CD4-positive, alpha-beta T cell (primary cell): ENCODE data around the gene SLC4A2. TPM values are rescaled to one million over a fixed set of nuclear protein-coding genes. Genes with fewer than 3 reads are reported as not detected.
"Not testable (repeated sequence)": the region's sequence is repeated elsewhere in the genome, so short reads cannot be mapped to it uniquely, and the experiment has no call there.

Experiments
- ATAC-seq: fragments of 200-7000 bp; cut with Tn5 transposase; one replicate; pipeline ENCODE4 v1.10.0; 2022; ENCODE audit warnings: mild to moderate bottlenecking; ENCODE audit not compliant: poor library complexity
- CTCF ChIA-PET: fragments of 350-600 bp; sonication (Branson Sonifier 250); formaldehyde crosslinking; loops from one replicate; lab custom pipeline; 2021; ENCODE audit warnings: antibody characterized with exemption, inconsistent platforms; lab: Charles Lee
- POLR2A ChIA-PET: fragments of 350-600 bp; sonication (Branson Sonifier 250); formaldehyde crosslinking; loops from one replicate; lab custom pipeline; 2021; ENCODE audit warnings: antibody characterized with exemption, inconsistent platforms; lab: Charles Lee
- DNase-seq, 14 experiments: peaks; one replicate each; pipeline ENCODE4 v3.0.0-alpha.2; 2013 to 2020; ENCODE audit warnings: mixed read lengths in 2 of 14
- H3K27ac ChIP-seq, 2 donors: one replicate each; pipeline versions ENCODE4 v1.5.1 to v1.7.0; 2013; ENCODE audit warnings: low read length in 2 of 2, low read depth in 1 of 2, mild to moderate bottlenecking in 1 of 2
- H3K27me3 ChIP-seq, 2 experiments: 1 replicate in 1 of 2; 2 replicates in 1 of 2; pipeline versions ENCODE4 v1.6.1 to v1.7.0; 2013; ENCODE audit warnings: low read length in 2 of 2, control low read depth in 1 of 2, mild to moderate bottlenecking in 1 of 2, moderate library complexity in 1 of 2; ENCODE audit not compliant: insufficient read depth in 2 of 2, control insufficient read depth in 1 of 2
- H3K36me3 ChIP-seq: one replicate; pipeline ENCODE4 v1.6.1; 2013; ENCODE audit warnings: low read length, control low read depth; ENCODE audit not compliant: insufficient read depth
- H3K4me1 ChIP-seq: one replicate; pipeline ENCODE4 v1.6.1; 2013; ENCODE audit warnings: low read length, control low read depth; ENCODE audit not compliant: insufficient read depth
- H3K4me3 ChIP-seq: one replicate; pipeline ENCODE4 v1.5.1; 2013; ENCODE audit warnings: mild to moderate bottlenecking, low read length, moderate library complexity
- H3K9me3 ChIP-seq, 2 experiments: 1 replicate in 1 of 2; 2 replicates in 1 of 2; pipeline versions ENCODE4 v1.6.1 to v1.7.0; 2013; ENCODE audit warnings: low read length in 2 of 2, mild to moderate bottlenecking in 2 of 2, control low read depth in 1 of 2, moderate library complexity in 1 of 2; ENCODE audit not compliant: control insufficient read depth in 1 of 2, insufficient read depth in 1 of 2
- H3K27ac Mint-ChIP-seq: one replicate; pipeline ENCODE4 v1.8.0; 2020; ENCODE audit warnings: mixed read lengths
- H3K27me3 Mint-ChIP-seq: one replicate; pipeline ENCODE4 v1.8.0; 2021; ENCODE audit warnings: mixed read lengths
- H3K36me3 Mint-ChIP-seq: one replicate; pipeline ENCODE4 v1.8.0; 2021; ENCODE audit warnings: low read depth, mixed read lengths
- H3K4me1 Mint-ChIP-seq: one replicate; pipeline ENCODE4 v1.8.0; 2021; ENCODE audit warnings: low read depth, mixed read lengths
- H3K4me3 Mint-ChIP-seq: one replicate; pipeline ENCODE4 v1.8.0; 2020; ENCODE audit warnings: mild to moderate bottlenecking, mixed read lengths
- H3K9me3 Mint-ChIP-seq: one replicate; pipeline ENCODE4 v1.8.0; 2020; ENCODE audit warnings: mixed read lengths
- intact Hi-C, 2 experiments: fragments of 100-400 bp; cut with DNase I in 1 of 2; cut with micrococcal nuclease in 1 of 2; formaldehyde crosslinking; loops; one replicate each; pipeline versions ENCODE4 v1.15.1 to v1.9.0; 2023 to 2025; cut with DNase I, micrococcal nuclease
- total RNA-seq, 174 experiments: library from RNA in 2 of 174; stranded (reverse) in 2 of 174; gene quantifications; one replicate each; pipeline ENCODE4 v1.2.3 and lab custom pipeline; 2021 to 2026
- TF ChIP-seq, protein P1 (sequence below): fragments of 200-600 bp; IDR thresholded peaks from one replicate; pipeline ENCODE4 v1.8.0; 2022; ENCODE audit warnings: antibody characterized with exemption, mild to moderate bottlenecking

SLC4A2 gene
- total RNA-seq, 2 experiments from 2014 or later = 27.1 to 31.4 TPM

DNA sequence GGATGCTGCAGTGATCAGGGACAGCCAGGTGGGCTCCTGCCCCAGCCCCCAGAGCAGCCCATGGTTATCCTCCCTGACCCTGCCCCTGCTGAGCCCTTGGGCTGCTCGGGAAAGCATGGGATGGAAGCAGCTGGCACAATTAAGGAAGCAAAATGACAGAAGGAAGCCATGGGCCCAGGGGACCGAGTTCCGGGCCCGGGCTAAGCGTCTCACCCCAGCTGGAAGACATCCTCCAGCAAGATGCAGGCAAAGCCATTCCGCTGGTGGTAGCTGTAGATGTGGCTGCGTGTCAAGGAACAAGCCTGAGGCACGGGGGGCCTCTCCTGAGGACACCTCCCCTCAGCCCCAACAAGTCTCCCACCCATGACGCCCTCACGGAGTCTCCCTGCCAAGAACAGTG is 36.2 kb upstream of the SLC4A2 start:
- intact Hi-C loops = no loop called here
- no peak for DNase-seq
- Histone ChIP-seq H3K4me3 (no peak overlapping the region), H3K4me1 (peaks cover 24% of the 10 kb centered on the region), H3K27ac (no peak overlapping the region), H3K27me3 (peaks cover 4 to 7% of the 10 kb centered on the region in 2 experiments), H3K9me3 (no peaks in the 10 kb centered on the region), H3K36me3 (no peaks in the 10 kb centered on the region)
- TF ChIP-seq, protein P1, sequence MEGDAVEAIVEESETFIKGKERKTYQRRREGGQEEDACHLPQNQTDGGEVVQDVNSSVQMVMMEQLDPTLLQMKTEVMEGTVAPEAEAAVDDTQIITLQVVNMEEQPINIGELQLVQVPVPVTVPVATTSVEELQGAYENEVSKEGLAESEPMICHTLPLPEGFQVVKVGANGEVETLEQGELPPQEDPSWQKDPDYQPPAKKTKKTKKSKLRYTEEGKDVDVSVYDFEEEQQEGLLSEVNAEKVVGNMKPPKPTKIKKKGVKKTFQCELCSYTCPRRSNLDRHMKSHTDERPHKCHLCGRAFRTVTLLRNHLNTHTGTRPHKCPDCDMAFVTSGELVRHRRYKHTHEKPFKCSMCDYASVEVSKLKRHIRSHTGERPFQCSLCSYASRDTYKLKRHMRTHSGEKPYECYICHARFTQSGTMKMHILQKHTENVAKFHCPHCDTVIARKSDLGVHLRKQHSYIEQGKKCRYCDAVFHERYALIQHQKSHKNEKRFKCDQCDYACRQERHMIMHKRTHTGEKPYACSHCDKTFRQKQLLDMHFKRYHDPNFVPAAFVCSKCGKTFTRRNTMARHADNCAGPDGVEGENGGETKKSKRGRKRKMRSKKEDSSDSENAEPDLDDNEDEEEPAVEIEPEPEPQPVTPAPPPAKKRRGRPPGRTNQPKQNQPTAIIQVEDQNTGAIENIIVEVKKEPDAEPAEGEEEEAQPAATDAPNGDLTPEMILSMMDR = no peak
- Mint-ChIP-seq H3K9me3 (no peaks in the 10 kb centered on the region), H3K36me3 (peaks cover 4% of the 10 kb centered on the region), H3K4me3 (no peak overlapping the region), H3K27me3 (peaks cover 10% of the 10 kb centered on the region), H3K4me1 (peaks cover 34% of the 10 kb centered on the region), H3K27ac (no peak overlapping the region)
- no peak for ATAC-seq
- ChIA-PET CTCF (no interaction called here), POLR2A (no interaction called here)

- Histone ChIP-seq H3K4me3 (no peak within 1 kb of the TSS), H3K4me1 (peaks cover 22% of the 10 kb centered on the region), H3K27me3 (peaks cover 4 to 7% of the 10 kb centered on the region in 2 experiments), H3K9me3 (no peaks in the 10 kb centered on the region), H3K27ac (no peak within 1 kb of the TSS), H3K36me3 (no peaks in the 10 kb centered on the region)
- peak within 1 kb of the TSS; percentile 1 for H3K27ac Mint-ChIP-seq
- no peaks in the 10 kb centered on the region for H3K9me3 Mint-ChIP-seq
- ChIA-PET CTCF (no interaction called here), POLR2A (no interaction called here)
- H3K27me3 Mint-ChIP-seq = peaks cover 10% of the 10 kb centered on the region
- peaks cover 32% of the 10 kb centered on the region for H3K4me1 Mint-ChIP-seq
- DNase-seq = no peak
- peaks cover 13% of the 10 kb centered on the region for H3K36me3 Mint-ChIP-seq
- intact Hi-C loops = no loop called here
- no peak for ATAC-seq
- TF ChIP-seq, protein P1 = no peak
- H3K4me3 Mint-ChIP-seq = no peak within 1 kb of the TSS
Observed at GRCh38 chr7:151024435-151025056, 34.8 kb upstream of the SLC4A2 start, which contains the start of gene ATG9B. ATG9B (minus strand) TSS chr7:151024494; CDS start chr7:151024423, 71 bp downstream.

DNA sequence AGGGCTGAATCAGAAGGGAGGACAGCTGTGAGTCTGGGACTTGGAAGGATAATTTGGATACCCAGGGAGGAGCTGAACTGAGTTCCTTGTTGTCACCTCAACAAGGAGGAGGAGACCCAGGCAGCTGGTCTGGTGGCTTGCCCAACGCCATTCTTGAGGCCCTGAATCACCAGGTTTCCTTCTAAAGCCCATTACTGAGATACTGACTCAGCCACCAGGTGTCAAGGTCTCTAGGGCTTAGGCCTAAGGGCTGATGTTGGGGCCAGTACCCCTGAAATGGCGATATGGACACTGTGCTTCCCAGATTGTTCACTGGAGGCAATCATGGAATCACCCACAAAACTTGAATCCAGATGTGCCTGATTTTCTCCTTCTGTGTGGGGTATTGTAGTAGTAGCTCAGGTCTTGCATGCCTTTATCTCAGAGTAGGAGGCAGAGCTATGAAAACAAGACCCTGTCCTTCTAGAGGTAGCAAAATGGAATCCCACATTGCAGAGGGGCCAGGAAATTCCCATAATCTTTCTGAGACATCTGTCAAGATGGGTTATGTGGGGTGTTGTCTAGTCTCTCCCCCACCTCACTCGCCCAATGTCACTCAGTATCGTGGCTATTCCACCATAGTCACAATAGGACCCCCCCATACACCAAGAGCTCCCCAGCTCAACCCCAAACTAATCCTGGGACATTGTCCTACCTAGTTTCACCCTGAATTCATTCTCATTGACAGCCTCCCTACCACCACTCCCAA is 33.3 kb upstream of the SLC4A2 start:
- ATAC-seq (no peak), DNase-seq (no peak)
- POLR2A ChIA-PET = interaction anchor here (1.1 kb wide), 1 partner anchor 12 kb away, joined by 3 read pairs; no protein-coding TSS in a partner anchor
- peak overlapping the region; percentile 98 for H3K27ac Mint-ChIP-seq
- intact Hi-C loops = no loop called here
- no peaks in the 10 kb centered on the region for H3K27me3 ChIP-seq
- H3K27ac ChIP-seq = no peak overlapping the region
- TF ChIP-seq, protein P1 = no peak
- H3K36me3 Mint-ChIP-seq = peaks cover 16% of the 10 kb centered on the region
- peaks cover 22% of the 10 kb centered on the region for H3K4me1 ChIP-seq
- no peaks in the 10 kb centered on the region for H3K9me3 ChIP-seq
- CTCF ChIA-PET = interaction anchor here (0.9 to 4.0 kb wide), 2 partner anchors 8 to 63 kb away, joined by 3 to 39 read pairs; no protein-coding TSS in a partner anchor
- H3K4me1 Mint-ChIP-seq = peaks cover 38% of the 10 kb centered on the region
- H3K4me3 ChIP-seq = no peak overlapping the region
- H3K4me3 Mint-ChIP-seq = peak overlapping the region; percentile 38
- no peaks in the 10 kb centered on the region for H3K9me3 Mint-ChIP-seq
- H3K27me3 Mint-ChIP-seq = no peaks in the 10 kb centered on the region
- H3K36me3 ChIP-seq = peaks cover under 1% of the 10 kb centered on the region

DNA sequence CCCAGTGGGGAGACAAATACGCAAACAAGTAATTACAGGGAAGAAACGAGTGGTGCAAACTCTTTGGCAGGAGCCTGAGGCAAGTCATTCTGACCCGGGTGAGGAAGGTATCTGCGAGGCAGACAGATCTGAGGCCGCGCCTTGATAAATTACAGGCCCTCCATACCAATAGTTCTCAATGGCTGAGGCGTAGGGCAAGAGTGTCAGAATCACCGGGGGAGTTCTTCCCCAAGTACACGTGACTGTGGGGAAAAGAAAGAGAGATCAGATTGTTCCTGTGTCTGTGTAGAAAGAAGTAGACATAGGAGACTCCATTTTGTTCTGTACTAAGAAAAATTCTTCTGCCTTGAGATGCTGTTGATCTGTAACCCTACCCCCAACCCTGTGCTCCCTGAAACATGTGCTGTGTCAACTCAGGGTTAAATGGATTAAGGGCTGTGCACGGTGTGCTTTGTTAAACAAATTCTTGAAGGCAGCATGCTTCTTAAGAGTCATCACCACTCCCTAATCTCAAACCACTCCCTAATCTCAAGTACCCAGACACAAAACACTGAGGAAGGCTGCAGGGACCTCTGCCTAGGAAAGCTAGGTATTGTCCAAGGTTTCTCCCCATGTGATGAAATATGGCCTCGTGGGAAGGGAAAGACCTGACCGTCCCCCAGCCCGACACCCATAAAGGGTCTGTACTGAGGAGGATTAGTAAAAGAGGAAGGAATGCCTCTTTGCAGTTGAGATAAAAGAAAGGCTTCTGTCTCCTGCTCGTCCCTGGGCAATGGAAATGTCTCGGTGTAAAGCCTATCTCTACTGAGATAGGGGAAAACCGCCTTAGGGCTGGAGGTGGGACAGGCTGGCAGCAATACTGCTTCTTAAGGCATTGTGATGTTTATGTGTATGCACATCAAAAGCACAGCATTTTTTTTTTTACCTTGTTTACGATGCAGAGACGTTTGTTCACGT is 32.3 kb upstream of the SLC4A2 start:
- Mint-ChIP-seq H3K4me3 (peak overlapping the region; percentile 96), H3K4me1 (peaks cover 41% of the 10 kb centered on the region), H3K27ac (peak overlapping the region; percentile 98), H3K36me3 (peaks cover 24% of the 10 kb centered on the region)
- H3K36me3 ChIP-seq, H3K4me3 ChIP-seq, H3K27me3 ChIP-seq, H3K9me3 Mint-ChIP-seq, H3K9me3 ChIP-seq, H3K27me3 Mint-ChIP-seq, ATAC-seq, DNase-seq: not testable (repeated sequence)
- intact Hi-C loops = loop anchor here in 1 of 2 experiments (1.0 kb wide), 1 partner anchor 35 kb away; no protein-coding TSS in a partner anchor
- ChIA-PET POLR2A (interaction anchor here (0.7 to 2.4 kb wide), 14 partner anchors 8 to 657 kb away, joined by 3 to 77 read pairs (median 4); partner anchors contain the start of genes CDK5, GIMAP8 and SLC4A2), CTCF (interaction anchor here (1.1 to 4.0 kb wide), 3 partner anchors 9 to 314 kb away, joined by 3 to 39 read pairs (median 7); partner anchors contain the start of gene NUB1)
- H3K27ac ChIP-seq = peak overlapping the region; percentile 80 to 96
- peaks cover 22% of the 10 kb centered on the region for H3K4me1 ChIP-seq
